LNCAP (cell line): ENCODE results near the gene ALDOB.

Source experiments
- CTCF ChIP-seq: fragments of 450-650 bp; IDR thresholded peaks from 2 replicates; pipeline ENCODE4 v1.5.1; 2017; ENCODE audit warnings: mild to moderate bottlenecking

ALDOB gene

GRCh38 chr9:101467690-101468089 lies 32.1 kb upstream of the ALDOB start:
- no peak for TF ChIP-seq CTCF

GRCh38 chr9:101466863-101467262 lies 31.3 kb upstream of the ALDOB start:
- TF ChIP-seq CTCF: no peak

- TF ChIP-seq CTCF: peak; percentile 53
These were observed 29.8 kb upstream of the ALDOB start for GRCh38 chr9:101465326-101465915.

GRCh38 chr9:101463397-101463796 lies 27.8 kb upstream of the ALDOB start:
- TF ChIP-seq CTCF: no peak

GRCh38 chr9:101462558-101462957 lies 27.0 kb upstream of the ALDOB start:
- no peak for TF ChIP-seq CTCF

GRCh38 chr9:101460965-101461364 lies 25.4 kb upstream of the ALDOB start:
- no peak for TF ChIP-seq CTCF

- TF ChIP-seq CTCF: peak; percentile 80
These were observed 23.5 kb upstream of the ALDOB start for GRCh38 chr9:101458963-101459631.
